Astrocyte (in vitro differentiated cells and primary cell): Measurements from ENCODE around the gene STRN. TPM values are rescaled to one million over a fixed set of nuclear protein-coding genes. Genes with fewer than 3 reads are reported as not detected.
"Not testable (repeated sequence)": the region's sequence is repeated elsewhere in the genome, so short reads cannot be mapped to it uniquely, and the experiment has no call there.

Experiments
- DNase-seq: peaks from one replicate; pipeline ENCODE4 v3.0.0-alpha.2; 2010; ENCODE audit warnings: low read depth
- FAIRE-seq: peaks from 2 replicates; lab custom pipeline; 2011; peaks lifted over from hg19 to GRCh38; lab: Jason Lieb, UNC
- H2AFZ ChIP-seq: 2 replicates; pipeline ENCODE4 v1.6.0; 2012; ENCODE audit warnings: low read depth, low read length, inconsistent platforms
- H3K27ac ChIP-seq: 2 replicates; pipeline ENCODE4 v1.5.1; 2011; ENCODE audit warnings: low read depth, low read length, inconsistent platforms
- H3K27me3 ChIP-seq: 2 replicates; pipeline ENCODE4 v1.6.0; 2011; ENCODE audit warnings: low read length, inconsistent platforms; ENCODE audit not compliant: insufficient read depth
- H3K36me3 ChIP-seq: 2 replicates; pipeline ENCODE4 v1.5.1; 2011; ENCODE audit warnings: low read length, inconsistent platforms; ENCODE audit not compliant: insufficient read depth
- H3K4me1 ChIP-seq: 2 replicates; pipeline ENCODE4 v1.5.1; 2011; ENCODE audit warnings: low read length, inconsistent platforms; ENCODE audit not compliant: insufficient read depth
- H3K4me2 ChIP-seq: 2 replicates; pipeline ENCODE4 v1.6.0; 2012; ENCODE audit warnings: low read length, inconsistent platforms
- H3K4me3 ChIP-seq: 2 replicates; pipeline ENCODE4 v1.5.1; 2011; ENCODE audit warnings: low read depth, mild to moderate bottlenecking, low read length, inconsistent platforms; ENCODE audit not compliant: insufficient read depth
- H3K79me2 ChIP-seq: 2 replicates; pipeline ENCODE4 v1.6.0; 2012; ENCODE audit warnings: mild to moderate bottlenecking, low read length, inconsistent platforms; ENCODE audit not compliant: insufficient read depth
- H3K9ac ChIP-seq: 2 replicates; pipeline ENCODE4 v1.6.0; 2012; ENCODE audit warnings: mild to moderate bottlenecking, low read length, inconsistent platforms
- H3K9me3 ChIP-seq: 2 replicates; pipeline ENCODE4 v1.5.1; 2012; ENCODE audit warnings: low read depth, mild to moderate bottlenecking, low read length, inconsistent platforms; ENCODE audit not compliant: insufficient read depth
- H4K20me1 ChIP-seq: 2 replicates; pipeline ENCODE4 v1.6.0; 2012; ENCODE audit warnings: low read length, inconsistent platforms; ENCODE audit not compliant: insufficient read depth
- H3K27ac Mint-ChIP-seq: one replicate; pipeline ENCODE4 v1.8.0; 2021; ENCODE audit warnings: mild to moderate bottlenecking, mixed read lengths; ENCODE audit not compliant: unreplicated experiment
- H3K27me3 Mint-ChIP-seq: one replicate; pipeline ENCODE4 v1.8.0; 2021; ENCODE audit warnings: low read depth, mixed read lengths; ENCODE audit not compliant: unreplicated experiment
- H3K36me3 Mint-ChIP-seq: one replicate; pipeline ENCODE4 v1.8.0; 2021; ENCODE audit warnings: low read depth, mixed read lengths; ENCODE audit not compliant: unreplicated experiment
- H3K4me1 Mint-ChIP-seq: one replicate; pipeline ENCODE4 v1.8.0; 2021; ENCODE audit warnings: low read depth, mixed read lengths; ENCODE audit not compliant: unreplicated experiment
- H3K4me3 Mint-ChIP-seq: one replicate; pipeline ENCODE4 v1.8.0; 2021; ENCODE audit warnings: mild to moderate bottlenecking, moderate library complexity, mixed read lengths; ENCODE audit not compliant: unreplicated experiment
- H3K9me3 Mint-ChIP-seq: one replicate; pipeline ENCODE4 v1.8.0; 2021; ENCODE audit warnings: mild to moderate bottlenecking, mixed read lengths; ENCODE audit not compliant: unreplicated experiment
- EZH2 ChIP-seq: IDR thresholded peaks from 2 replicates; pipeline ENCODE4 v1.6.1; 2012; ENCODE audit warnings: mild to moderate bottlenecking, low read length, inconsistent platforms; ENCODE audit not compliant: insufficient read depth
- total RNA-seq: library from RNA; stranded (reverse); gene quantifications from 2 replicates; pipeline ENCODE4 v1.2.1, GENCODE V29; 2021
- TF ChIP-seq, protein P1 (sequence below): IDR thresholded peaks from 2 replicates; pipeline ENCODE4 v1.5.1; 2011; ENCODE audit warnings: low read depth, mild to moderate bottlenecking, inconsistent platforms, low read length, moderate library complexity; ENCODE audit not compliant: insufficient read depth

STRN gene
- total RNA-seq, 1 donor from 2014 or later = 25.6 TPM

DNA sequence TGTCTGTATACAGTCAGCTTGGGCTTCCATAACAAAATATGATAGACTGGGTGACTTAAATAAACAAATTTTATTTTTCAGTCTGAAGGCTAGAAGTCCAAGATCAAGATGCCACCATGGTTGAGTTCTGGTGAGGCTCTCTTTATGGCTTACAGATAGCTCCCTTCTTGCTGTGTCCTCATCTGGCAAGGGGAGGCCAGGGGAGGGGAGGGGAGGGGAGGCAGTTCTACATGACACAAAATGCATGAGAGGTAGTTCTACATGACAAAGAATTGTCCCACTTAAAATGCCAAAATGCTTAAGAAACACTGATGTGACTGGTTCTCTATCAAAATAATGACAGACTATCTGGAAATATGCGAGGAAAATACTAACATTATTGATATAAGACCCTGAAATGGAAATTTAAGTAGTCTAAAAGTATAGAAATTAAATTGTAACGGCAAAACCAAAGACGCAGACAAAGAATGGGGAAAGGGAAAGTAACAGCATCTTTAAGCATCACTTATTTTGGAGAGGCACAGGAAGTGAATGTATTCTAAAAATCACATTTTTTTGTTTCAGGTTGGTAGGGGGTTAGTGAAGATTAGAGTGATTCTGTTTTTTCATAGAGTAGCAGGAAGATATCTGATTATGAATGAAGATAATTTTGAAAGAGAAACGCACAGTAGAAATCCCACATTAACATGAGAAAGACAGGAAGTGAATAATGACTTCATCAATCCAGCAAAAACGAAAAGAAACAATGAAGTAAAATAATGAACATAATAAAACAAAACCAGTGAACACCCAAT is 131.4 kb downstream of the STRN start:
- no peaks in the 10 kb centered on the region for H4K20me1 ChIP-seq
- no peak overlapping the region for H3K4me3 Mint-ChIP-seq
- no peaks in the 10 kb centered on the region for H3K9me3 ChIP-seq
- no peak overlapping the region for H3K4me2 ChIP-seq
- H3K9ac ChIP-seq = no peak overlapping the region
- H3K79me2 ChIP-seq = no peaks in the 10 kb centered on the region
- FAIRE-seq (no peak), DNase-seq (no peak)
- no peaks in the 10 kb centered on the region for H3K4me1 Mint-ChIP-seq
- no peaks in the 10 kb centered on the region for H3K27me3 ChIP-seq
- no peak for TF ChIP-seq EZH2
- TF ChIP-seq, protein P1, sequence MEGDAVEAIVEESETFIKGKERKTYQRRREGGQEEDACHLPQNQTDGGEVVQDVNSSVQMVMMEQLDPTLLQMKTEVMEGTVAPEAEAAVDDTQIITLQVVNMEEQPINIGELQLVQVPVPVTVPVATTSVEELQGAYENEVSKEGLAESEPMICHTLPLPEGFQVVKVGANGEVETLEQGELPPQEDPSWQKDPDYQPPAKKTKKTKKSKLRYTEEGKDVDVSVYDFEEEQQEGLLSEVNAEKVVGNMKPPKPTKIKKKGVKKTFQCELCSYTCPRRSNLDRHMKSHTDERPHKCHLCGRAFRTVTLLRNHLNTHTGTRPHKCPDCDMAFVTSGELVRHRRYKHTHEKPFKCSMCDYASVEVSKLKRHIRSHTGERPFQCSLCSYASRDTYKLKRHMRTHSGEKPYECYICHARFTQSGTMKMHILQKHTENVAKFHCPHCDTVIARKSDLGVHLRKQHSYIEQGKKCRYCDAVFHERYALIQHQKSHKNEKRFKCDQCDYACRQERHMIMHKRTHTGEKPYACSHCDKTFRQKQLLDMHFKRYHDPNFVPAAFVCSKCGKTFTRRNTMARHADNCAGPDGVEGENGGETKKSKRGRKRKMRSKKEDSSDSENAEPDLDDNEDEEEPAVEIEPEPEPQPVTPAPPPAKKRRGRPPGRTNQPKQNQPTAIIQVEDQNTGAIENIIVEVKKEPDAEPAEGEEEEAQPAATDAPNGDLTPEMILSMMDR = no peak
- H3K9me3 Mint-ChIP-seq = no peaks in the 10 kb centered on the region
- H2AFZ ChIP-seq = no peak overlapping the region
- H3K4me3 ChIP-seq = no peak overlapping the region
- H3K27ac Mint-ChIP-seq = no peak overlapping the region
- no peaks in the 10 kb centered on the region for H3K36me3 ChIP-seq
- no peaks in the 10 kb centered on the region for H3K36me3 Mint-ChIP-seq
- no peaks in the 10 kb centered on the region for H3K4me1 ChIP-seq
- H3K27ac ChIP-seq = no peak overlapping the region
- no peaks in the 10 kb centered on the region for H3K27me3 Mint-ChIP-seq

DNA sequence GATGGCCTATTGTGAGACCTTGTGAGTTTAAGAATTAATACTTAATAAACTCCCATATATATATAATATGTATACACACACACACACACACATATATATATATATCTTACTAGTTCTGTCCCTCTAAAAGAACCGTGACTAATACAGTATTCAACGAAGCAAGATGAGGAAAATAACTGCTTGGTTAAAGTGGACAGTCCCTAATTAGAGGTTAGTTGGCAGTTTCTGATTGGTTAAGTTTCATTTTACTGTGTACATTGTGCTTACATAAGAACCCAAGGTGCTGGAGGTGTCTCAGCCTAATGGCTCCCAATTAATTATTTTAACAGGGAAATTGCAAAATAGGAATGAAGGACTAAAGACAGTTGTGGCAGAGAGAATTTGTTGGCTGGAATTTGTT is 132.1 kb downstream of the STRN start:
- Histone ChIP-seq H3K27me3 (no peaks in the 10 kb centered on the region), H3K4me2 (no peak overlapping the region), H2AFZ (no peak overlapping the region), H4K20me1 (no peaks in the 10 kb centered on the region), H3K9ac (no peak overlapping the region), H3K4me1 (no peaks in the 10 kb centered on the region), H3K36me3 (no peaks in the 10 kb centered on the region), H3K9me3 (no peaks in the 10 kb centered on the region), H3K79me2 (no peaks in the 10 kb centered on the region), H3K27ac (no peak overlapping the region), H3K4me3 (no peak overlapping the region)
- no peak overlapping the region for H3K27ac Mint-ChIP-seq
- no peaks in the 10 kb centered on the region for H3K36me3 Mint-ChIP-seq
- H3K4me3 Mint-ChIP-seq = no peak overlapping the region
- FAIRE-seq (peak; percentile 34), DNase-seq (no peak)
- no peaks in the 10 kb centered on the region for H3K27me3 Mint-ChIP-seq
- H3K4me1 Mint-ChIP-seq = no peaks in the 10 kb centered on the region
- TF ChIP-seq EZH2 = no peak
- TF ChIP-seq, protein P1 = no peak
- H3K9me3 Mint-ChIP-seq = no peaks in the 10 kb centered on the region

DNA sequence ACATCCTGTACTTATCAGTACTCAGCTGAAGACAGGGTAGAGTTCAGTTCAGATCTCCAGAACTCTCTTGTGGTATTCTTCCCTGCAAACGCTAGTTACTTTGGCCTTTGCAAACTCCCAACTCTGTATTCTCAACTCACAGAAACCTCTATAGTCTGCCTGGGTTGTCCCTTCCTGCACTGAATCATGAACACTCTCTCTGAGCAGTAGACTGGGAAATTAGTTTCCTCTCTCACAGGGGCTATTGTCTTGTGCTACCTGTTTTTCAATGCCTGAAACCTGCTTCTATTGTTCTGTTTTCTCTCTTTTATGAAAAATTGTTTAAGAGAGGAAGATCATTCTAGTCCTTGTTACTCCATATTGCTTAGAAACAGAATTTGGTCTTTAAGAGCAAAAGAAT is 135.2 kb downstream of the STRN start:
- H2AFZ ChIP-seq = no peak overlapping the region
- DNase-seq = no peak
- no peak for FAIRE-seq
- TF ChIP-seq, protein P1 = no peak
- TF ChIP-seq EZH2 = no peak
- no peak overlapping the region for H3K27ac ChIP-seq
- no peak overlapping the region for H3K4me3 ChIP-seq
- no peaks in the 10 kb centered on the region for H3K36me3 ChIP-seq
- H4K20me1 ChIP-seq = no peaks in the 10 kb centered on the region
- no peaks in the 10 kb centered on the region for H3K4me1 ChIP-seq
- H3K9ac ChIP-seq = no peak overlapping the region
- no peak overlapping the region for H3K4me3 Mint-ChIP-seq
- H3K4me1 Mint-ChIP-seq = peaks cover 2% of the 10 kb centered on the region
- H3K27me3 ChIP-seq = no peaks in the 10 kb centered on the region
- H3K27me3 Mint-ChIP-seq = no peaks in the 10 kb centered on the region
- H3K27ac Mint-ChIP-seq = no peak overlapping the region
- H3K36me3 Mint-ChIP-seq = no peaks in the 10 kb centered on the region
- no peak overlapping the region for H3K4me2 ChIP-seq
- H3K9me3 Mint-ChIP-seq = no peaks in the 10 kb centered on the region
- no peaks in the 10 kb centered on the region for H3K79me2 ChIP-seq
- no peaks in the 10 kb centered on the region for H3K9me3 ChIP-seq

DNA sequence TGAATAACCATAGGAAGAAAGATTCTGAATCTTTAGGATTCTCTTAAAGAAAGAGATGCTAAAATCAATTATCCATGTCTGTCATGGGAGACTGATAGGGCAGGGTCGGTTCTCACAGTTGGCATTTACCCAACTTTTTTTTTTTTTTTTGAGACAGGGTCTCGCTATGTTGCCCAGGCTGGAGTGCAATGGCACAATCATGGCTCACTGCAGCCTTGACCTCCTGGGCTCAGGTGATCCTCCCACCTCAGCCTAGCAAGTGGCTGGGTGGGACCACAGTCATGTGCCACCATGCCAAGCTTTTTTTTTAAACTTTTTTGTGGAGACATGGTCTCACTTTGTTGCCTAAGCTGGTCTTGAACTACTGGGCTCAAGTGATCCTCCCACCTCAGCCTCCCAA is 141.7 kb downstream of the STRN start:
- H3K27me3 Mint-ChIP-seq, H3K36me3 Mint-ChIP-seq, H3K9ac ChIP-seq, H3K27ac Mint-ChIP-seq, H3K4me1 ChIP-seq, H4K20me1 ChIP-seq, H3K4me1 Mint-ChIP-seq, H3K27ac ChIP-seq, DNase-seq, H3K9me3 ChIP-seq, H3K4me3 ChIP-seq, H3K79me2 ChIP-seq, H3K36me3 ChIP-seq, FAIRE-seq, H2AFZ ChIP-seq, H3K27me3 ChIP-seq, H3K4me2 ChIP-seq, H3K9me3 Mint-ChIP-seq, H3K4me3 Mint-ChIP-seq: not testable (repeated sequence)
